Measurements from ENCODE around the gene PCDHA13. TPM values are rescaled to one million over a fixed set of nuclear protein-coding genes. Genes with fewer than 3 reads are reported as not detected.

Gene PCDHA13
- polyA plus RNA-seq, 1 donor (not counting 4 experiments of a cell fraction or from before 2014, with no cell fraction given) = 0.04 TPM

DNA sequence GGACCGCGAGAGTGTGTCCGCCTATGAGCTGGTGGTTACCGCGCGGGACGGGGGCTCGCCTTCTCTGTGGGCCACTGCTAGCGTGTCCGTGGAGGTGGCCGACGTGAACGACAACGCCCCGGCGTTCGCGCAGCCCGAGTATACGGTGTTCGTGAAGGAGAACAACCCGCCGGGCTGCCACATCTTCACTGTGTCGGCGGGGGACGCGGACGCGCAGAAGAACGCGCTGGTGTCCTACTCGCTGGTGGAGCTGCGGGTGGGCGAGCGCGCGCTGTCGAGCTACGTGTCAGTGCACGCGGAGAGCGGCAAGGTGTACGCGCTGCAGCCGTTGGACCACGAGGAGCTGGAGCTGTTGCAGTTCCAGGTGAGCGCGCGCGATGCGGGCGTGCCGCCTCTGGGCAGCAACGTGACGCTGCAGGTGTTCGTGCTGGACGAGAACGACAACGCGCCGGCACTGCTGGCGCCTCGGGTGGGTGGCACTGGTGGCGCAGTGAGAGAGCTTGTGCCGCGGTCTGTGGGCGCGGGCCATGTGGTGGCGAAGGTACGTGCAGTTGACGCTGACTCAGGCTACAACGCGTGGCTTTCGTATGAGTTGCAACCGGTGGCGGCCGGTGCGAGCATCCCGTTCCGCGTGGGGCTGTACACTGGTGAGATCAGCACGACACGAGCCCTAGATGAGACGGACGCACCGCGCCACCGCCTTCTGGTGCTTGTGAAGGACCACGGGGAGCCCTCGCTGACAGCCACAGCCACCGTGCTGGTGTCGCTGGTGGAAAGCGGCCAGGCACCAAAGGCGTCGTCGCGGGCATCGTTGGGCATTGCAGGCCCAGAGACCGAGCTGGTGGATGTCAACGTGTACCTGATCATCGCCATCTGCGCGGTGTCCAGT lies 46.1 kb upstream of the PCDHA13 start:
- no peak overlapping the region for H3K4me3 ChIP-seq (ENCODE audit: control insufficient read depth in 2 of 3, extremely low read depth in 1 of 3, insufficient read depth in 2 of 3, low read depth in 1 of 3, low read length in 3 of 3)
- H3K4me2 ChIP-seq (ENCODE audit: control insufficient read depth, extremely low read depth, insufficient read depth, low read depth, low read length) = no peak overlapping the region
- DNase-seq (ENCODE audit: low read depth, low spot score) (no peak), FAIRE-seq (no peak)
- H3K9me3 ChIP-seq (ENCODE audit: control insufficient read depth, low read depth, low read length) = peaks cover 12% of the 10 kb centered on the region
- H3K36me3 ChIP-seq (ENCODE audit: control insufficient read depth in 2 of 2, extremely low read depth in 1 of 2, insufficient read depth in 2 of 2, low read length in 2 of 2) = no peaks in the 10 kb centered on the region
- H3K4me1 ChIP-seq (ENCODE audit: control insufficient read depth, extremely low read depth, insufficient read depth, low read length) = no peaks in the 10 kb centered on the region
- no peak for TF ChIP-seq EZH2 (IDR thresholded peaks at IDR 0.05; ENCODE audit: low read length)
- TF ChIP-seq, protein P1, sequence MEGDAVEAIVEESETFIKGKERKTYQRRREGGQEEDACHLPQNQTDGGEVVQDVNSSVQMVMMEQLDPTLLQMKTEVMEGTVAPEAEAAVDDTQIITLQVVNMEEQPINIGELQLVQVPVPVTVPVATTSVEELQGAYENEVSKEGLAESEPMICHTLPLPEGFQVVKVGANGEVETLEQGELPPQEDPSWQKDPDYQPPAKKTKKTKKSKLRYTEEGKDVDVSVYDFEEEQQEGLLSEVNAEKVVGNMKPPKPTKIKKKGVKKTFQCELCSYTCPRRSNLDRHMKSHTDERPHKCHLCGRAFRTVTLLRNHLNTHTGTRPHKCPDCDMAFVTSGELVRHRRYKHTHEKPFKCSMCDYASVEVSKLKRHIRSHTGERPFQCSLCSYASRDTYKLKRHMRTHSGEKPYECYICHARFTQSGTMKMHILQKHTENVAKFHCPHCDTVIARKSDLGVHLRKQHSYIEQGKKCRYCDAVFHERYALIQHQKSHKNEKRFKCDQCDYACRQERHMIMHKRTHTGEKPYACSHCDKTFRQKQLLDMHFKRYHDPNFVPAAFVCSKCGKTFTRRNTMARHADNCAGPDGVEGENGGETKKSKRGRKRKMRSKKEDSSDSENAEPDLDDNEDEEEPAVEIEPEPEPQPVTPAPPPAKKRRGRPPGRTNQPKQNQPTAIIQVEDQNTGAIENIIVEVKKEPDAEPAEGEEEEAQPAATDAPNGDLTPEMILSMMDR (optimal IDR thresholded peaks at IDR 0.05 in 1 of 3, IDR thresholded peaks at IDR 0.05 in 1 of 3, conservative IDR thresholded peaks at IDR 0.05 in 1 of 3; ENCODE audit: extremely low read depth in 1 of 3, insufficient read depth in 2 of 3, low read length in 3 of 3) = no peak
- H2AFZ ChIP-seq (ENCODE audit: control insufficient read depth, low read length) = no peak overlapping the region
- H3K27ac ChIP-seq (ENCODE audit: control insufficient read depth, insufficient read depth, low read length) = no peak overlapping the region
- dilution Hi-C loops (cut with MboI; ENCODE audit: extremely low pct_ligation_motif_present, low sequenced_read_pairs) = no loop called here
- no peaks in the 10 kb centered on the region for H4K20me1 ChIP-seq (ENCODE audit: control insufficient read depth, extremely low read depth, insufficient read depth, low read length)
- H3K27me3 ChIP-seq (ENCODE audit: control insufficient read depth, extremely low read depth, insufficient read depth, low read length) = no peaks in the 10 kb centered on the region
- no peaks in the 10 kb centered on the region for H3K79me2 ChIP-seq (ENCODE audit: control insufficient read depth, insufficient read depth, low read length)
- no peak overlapping the region for H3K9ac ChIP-seq (ENCODE audit: control insufficient read depth, extremely low read depth, insufficient read depth, low read length)
- no peaks in the 10 kb centered on the region for H3K9me1 ChIP-seq (ENCODE audit: control insufficient read depth, extremely low read depth, insufficient read depth, low read length)

DNA sequence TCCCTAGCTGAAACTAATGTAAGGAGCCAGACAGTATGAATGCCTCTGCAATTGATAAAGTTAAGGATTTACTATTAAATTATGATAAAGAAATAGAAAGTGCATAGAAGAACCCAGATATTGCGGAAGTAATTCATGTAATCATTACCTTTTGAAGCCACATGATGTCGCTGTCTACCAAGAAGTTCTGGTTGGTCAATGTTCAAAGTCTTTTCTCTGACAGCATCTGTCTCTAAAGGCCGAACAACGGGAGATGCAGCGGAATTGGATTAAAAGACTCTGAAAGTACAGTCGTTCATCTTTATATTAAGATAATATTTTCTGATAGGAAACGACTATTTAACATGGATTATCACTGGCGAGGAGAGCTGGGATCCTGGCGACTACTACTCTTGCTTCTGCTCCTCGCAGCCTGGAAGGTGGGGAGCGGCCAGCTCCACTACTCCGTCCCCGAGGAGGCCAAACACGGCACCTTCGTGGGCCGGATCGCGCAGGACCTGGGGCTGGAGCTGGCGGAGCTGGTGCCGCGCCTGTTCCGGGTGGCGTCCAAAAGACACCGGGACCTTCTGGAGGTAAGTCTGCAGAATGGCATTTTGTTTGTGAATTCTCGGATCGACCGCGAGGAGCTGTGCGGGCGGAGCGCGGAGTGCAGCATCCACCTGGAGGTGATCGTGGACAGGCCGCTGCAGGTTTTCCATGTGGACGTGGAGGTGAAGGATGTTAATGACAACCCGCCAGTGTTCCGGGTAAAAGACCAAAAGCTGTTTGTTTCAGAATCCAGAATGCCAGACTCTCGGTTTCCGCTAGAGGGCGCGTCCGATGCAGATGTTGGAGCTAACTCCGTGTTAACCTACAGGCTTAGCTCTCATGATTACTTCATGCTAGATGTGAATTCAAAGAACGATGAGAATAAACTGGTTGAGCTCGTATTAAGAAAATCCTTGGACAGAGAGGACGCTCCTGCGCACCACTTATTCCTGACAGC lies 40.7 kb upstream of the PCDHA13 start, which contains the start of gene PCDHA8:
Gene PCDHA8 (plus strand): TSS at position 210 of the 985 bp plus-strand sequence. CDS start 135 bp downstream, at position 345.
- no peak within 1 kb of the TSS for H2AFZ ChIP-seq (ENCODE audit: control insufficient read depth, low read length)
- FAIRE-seq = no peak
- no peaks in the 10 kb centered on the region for H3K27me3 ChIP-seq (ENCODE audit: control insufficient read depth, extremely low read depth, insufficient read depth, low read length)
- H3K27ac ChIP-seq (ENCODE audit: control insufficient read depth, insufficient read depth, low read length) = no peak within 1 kb of the TSS
- H3K4me3 ChIP-seq (ENCODE audit: control insufficient read depth in 2 of 3, extremely low read depth in 1 of 3, insufficient read depth in 2 of 3, low read depth in 1 of 3, low read length in 3 of 3) = no peak within 1 kb of the TSS
- H3K79me2 ChIP-seq (ENCODE audit: control insufficient read depth, insufficient read depth, low read length) = no peaks in the 10 kb centered on the region
- no peak for DNase-seq (ENCODE audit: low read depth, low spot score)
- dilution Hi-C loops (cut with MboI; ENCODE audit: extremely low pct_ligation_motif_present, low sequenced_read_pairs) = no loop called here
- H3K36me3 ChIP-seq (ENCODE audit: control insufficient read depth in 2 of 2, extremely low read depth in 1 of 2, insufficient read depth in 2 of 2, low read length in 2 of 2) = no peaks in the 10 kb centered on the region
- H3K4me1 ChIP-seq (ENCODE audit: control insufficient read depth, extremely low read depth, insufficient read depth, low read length) = no peaks in the 10 kb centered on the region
- peaks cover 8% of the 10 kb centered on the region for H3K9me3 ChIP-seq (ENCODE audit: control insufficient read depth, low read depth, low read length)
- no peak within 1 kb of the TSS for H3K9ac ChIP-seq (ENCODE audit: control insufficient read depth, extremely low read depth, insufficient read depth, low read length)
- no peaks in the 10 kb centered on the region for H3K9me1 ChIP-seq (ENCODE audit: control insufficient read depth, extremely low read depth, insufficient read depth, low read length)
- no peak for TF ChIP-seq EZH2 (IDR thresholded peaks at IDR 0.05; ENCODE audit: low read length)
- TF ChIP-seq, protein P1 (optimal IDR thresholded peaks at IDR 0.05 in 1 of 3, IDR thresholded peaks at IDR 0.05 in 1 of 3, conservative IDR thresholded peaks at IDR 0.05 in 1 of 3; ENCODE audit: extremely low read depth in 1 of 3, insufficient read depth in 2 of 3, low read length in 3 of 3) = no peak
- H4K20me1 ChIP-seq (ENCODE audit: control insufficient read depth, extremely low read depth, insufficient read depth, low read length) = no peaks in the 10 kb centered on the region
- H3K4me2 ChIP-seq (ENCODE audit: control insufficient read depth, extremely low read depth, insufficient read depth, low read depth, low read length) = no peak within 1 kb of the TSS
